Activated T-helper 17 cell treated with anti-CD3 and anti-CD28 coated beads, Interleukin-2, amount 50 U/mL, for 72 hours (primary cell): ENCODE data around the gene GDAP1L1. TPM values are rescaled to one million over a fixed set of nuclear protein-coding genes. Genes with fewer than 3 reads are reported as not detected.
A peak's percentile ranks its signal among the peaks of the same experiment; 100 is the strongest.

Source experiments
- ATAC-seq: fragments of 150-1000 bp; cut with Tn5 transposase; replicated peaks from 2 replicates; pipeline ENCODE4 v1.10.0; 2021; ENCODE audit warnings: mild to moderate bottlenecking, moderate library complexity
- H3K27ac Mint-ChIP-seq: one replicate; pipeline ENCODE4 v1.8.0; 2022; ENCODE audit warnings: mixed read lengths
- H3K27me3 Mint-ChIP-seq: one replicate; pipeline ENCODE4 v1.8.0; 2022; ENCODE audit warnings: mixed read lengths
- H3K36me3 Mint-ChIP-seq: one replicate; pipeline ENCODE4 v1.8.0; 2022; ENCODE audit warnings: low read depth, mild to moderate bottlenecking, mixed read lengths
- H3K4me1 Mint-ChIP-seq: one replicate; pipeline ENCODE4 v1.8.0; 2022; ENCODE audit warnings: mixed read lengths
- H3K4me3 Mint-ChIP-seq: one replicate; pipeline ENCODE4 v1.8.0; 2022; ENCODE audit warnings: mild to moderate bottlenecking, mixed read lengths
- H3K9me3 Mint-ChIP-seq: one replicate; pipeline ENCODE4 v1.8.0; 2022; ENCODE audit warnings: mixed read lengths
- total RNA-seq, 2 donors: library from RNA; stranded (reverse); gene quantifications; one replicate each; pipeline ENCODE4 v1.2.3, GENCODE V29; 2022

GDAP1L1 gene
- not detected for total RNA-seq

- no peak for ATAC-seq
- Mint-ChIP-seq H3K36me3 (no peaks in the 10 kb centered on the region), H3K4me1 (peaks cover 3% of the 10 kb centered on the region), H3K9me3 (no peaks in the 10 kb centered on the region), H3K27ac (no peak within 1 kb of the TSS), H3K27me3 (peaks cover 5% of the 10 kb centered on the region), H3K4me3 (no peak within 1 kb of the TSS)
Observed at GRCh38 chr20:44247131-44247571, at the start of gene GDAP1L1. Gene GDAP1L1, plus strand, starts transcription at chr20:44247308. Its CDS starts 27 bp downstream, at chr20:44247335.

- Mint-ChIP-seq H3K9me3 (no peaks in the 10 kb centered on the region), H3K4me1 (peaks cover 26% of the 10 kb centered on the region), H3K36me3 (peaks cover 82% of the 10 kb centered on the region), H3K4me3 (peak overlapping the region; percentile 36), H3K27me3 (no peaks in the 10 kb centered on the region), H3K27ac (peak overlapping the region; percentile 63)
- ATAC-seq = peak; percentile 98
Observed at GRCh38 chr20:44198872-44199271, 48.2 kb upstream of the GDAP1L1 start.

- no peak for ATAC-seq
- H3K27ac Mint-ChIP-seq = peak overlapping the region; percentile 63
- H3K27me3 Mint-ChIP-seq = no peaks in the 10 kb centered on the region
- no peaks in the 10 kb centered on the region for H3K9me3 Mint-ChIP-seq
- H3K4me3 Mint-ChIP-seq = no peak overlapping the region
- H3K36me3 Mint-ChIP-seq = peaks cover 92% of the 10 kb centered on the region
- peaks cover 26% of the 10 kb centered on the region for H3K4me1 Mint-ChIP-seq
Observed at GRCh38 chr20:44199877-44200276, 47.2 kb upstream of the GDAP1L1 start.

GRCh38 chr20:44200371-44200770 lies 46.7 kb upstream of the GDAP1L1 start:
- no peaks in the 10 kb centered on the region for H3K27me3 Mint-ChIP-seq
- peaks cover 96% of the 10 kb centered on the region for H3K36me3 Mint-ChIP-seq
- H3K4me1 Mint-ChIP-seq = peaks cover 26% of the 10 kb centered on the region
- no peaks in the 10 kb centered on the region for H3K9me3 Mint-ChIP-seq
- peak overlapping the region; percentile 63 for H3K27ac Mint-ChIP-seq
- H3K4me3 Mint-ChIP-seq = no peak overlapping the region
- ATAC-seq = no peak

GRCh38 chr20:44200983-44201382 lies 46.1 kb upstream of the GDAP1L1 start:
- Mint-ChIP-seq H3K9me3 (no peaks in the 10 kb centered on the region), H3K4me3 (no peak overlapping the region), H3K36me3 (peaks cover 96% of the 10 kb centered on the region), H3K27me3 (no peaks in the 10 kb centered on the region), H3K4me1 (peaks cover 26% of the 10 kb centered on the region), H3K27ac (peak overlapping the region; percentile 63)
- ATAC-seq = no peak

- no peak for ATAC-seq
- Mint-ChIP-seq H3K9me3 (no peaks in the 10 kb centered on the region), H3K36me3 (peaks cover 93% of the 10 kb centered on the region), H3K27ac (no peak overlapping the region), H3K4me3 (no peak overlapping the region), H3K27me3 (no peaks in the 10 kb centered on the region), H3K4me1 (peaks cover 39% of the 10 kb centered on the region)
Observed at GRCh38 chr20:44203161-44203560, 43.9 kb upstream of the GDAP1L1 start.

GRCh38 chr20:44204156-44204831 lies 42.8 kb upstream of the GDAP1L1 start:
- H3K4me3 Mint-ChIP-seq = no peak overlapping the region
- ATAC-seq = peak; percentile 79
- no peak overlapping the region for H3K27ac Mint-ChIP-seq
- peaks cover 43% of the 10 kb centered on the region for H3K4me1 Mint-ChIP-seq
- peaks cover 96% of the 10 kb centered on the region for H3K36me3 Mint-ChIP-seq
- no peaks in the 10 kb centered on the region for H3K27me3 Mint-ChIP-seq
- no peaks in the 10 kb centered on the region for H3K9me3 Mint-ChIP-seq

GRCh38 chr20:44204832-44205215 lies 42.3 kb upstream of the GDAP1L1 start:
- Mint-ChIP-seq H3K27me3 (no peaks in the 10 kb centered on the region), H3K27ac (no peak overlapping the region), H3K4me3 (no peak overlapping the region), H3K4me1 (peaks cover 43% of the 10 kb centered on the region), H3K36me3 (peaks cover 96% of the 10 kb centered on the region), H3K9me3 (no peaks in the 10 kb centered on the region)
- no peak for ATAC-seq

- no peaks in the 10 kb centered on the region for H3K27me3 Mint-ChIP-seq
- H3K27ac Mint-ChIP-seq = peak overlapping the region; percentile 56
- peaks cover 95% of the 10 kb centered on the region for H3K36me3 Mint-ChIP-seq
- no peaks in the 10 kb centered on the region for H3K9me3 Mint-ChIP-seq
- H3K4me1 Mint-ChIP-seq = peaks cover 34% of the 10 kb centered on the region
- no peak for ATAC-seq
- no peak overlapping the region for H3K4me3 Mint-ChIP-seq
Observed at GRCh38 chr20:44206132-44206531, 41.0 kb upstream of the GDAP1L1 start.

- Mint-ChIP-seq H3K27ac (peak overlapping the region; percentile 28), H3K4me1 (peaks cover 35% of the 10 kb centered on the region), H3K27me3 (no peaks in the 10 kb centered on the region), H3K4me3 (peak overlapping the region; percentile 90), H3K36me3 (peaks cover 84% of the 10 kb centered on the region), H3K9me3 (no peaks in the 10 kb centered on the region)
- no peak for ATAC-seq
Observed at GRCh38 chr20:44207126-44207723, 39.9 kb upstream of the GDAP1L1 start.

GRCh38 chr20:44208165-44208564 lies 38.9 kb upstream of the GDAP1L1 start:
- no peak for ATAC-seq
- Mint-ChIP-seq H3K9me3 (no peaks in the 10 kb centered on the region), H3K36me3 (peaks cover 75% of the 10 kb centered on the region), H3K4me1 (peaks cover 35% of the 10 kb centered on the region), H3K27me3 (no peaks in the 10 kb centered on the region), H3K4me3 (peak overlapping the region; percentile 90), H3K27ac (peak overlapping the region; percentile 94)

- peaks cover 35% of the 10 kb centered on the region for H3K4me1 Mint-ChIP-seq
- H3K9me3 Mint-ChIP-seq = no peaks in the 10 kb centered on the region
- no peaks in the 10 kb centered on the region for H3K27me3 Mint-ChIP-seq
- peak overlapping the region; percentile 94 for H3K27ac Mint-ChIP-seq
- peak overlapping the region; percentile 90 for H3K4me3 Mint-ChIP-seq
- ATAC-seq = no peak
- peaks cover 69% of the 10 kb centered on the region for H3K36me3 Mint-ChIP-seq
Observed at GRCh38 chr20:44208770-44209169, 38.3 kb upstream of the GDAP1L1 start.

- no peak for ATAC-seq
- Mint-ChIP-seq H3K9me3 (no peaks in the 10 kb centered on the region), H3K4me1 (peaks cover 36% of the 10 kb centered on the region), H3K27ac (peak overlapping the region; percentile 94), H3K36me3 (peaks cover 58% of the 10 kb centered on the region), H3K27me3 (no peaks in the 10 kb centered on the region), H3K4me3 (peak overlapping the region; percentile 90)
Observed at GRCh38 chr20:44209686-44210405, 37.3 kb upstream of the GDAP1L1 start.

GRCh38 chr20:44210406-44211176 lies 36.5 kb upstream of the GDAP1L1 start, which contains the start of gene OSER1:
Gene OSER1, minus strand, starts transcription at chr20:44210771. Its CDS starts 3,814 bp downstream, at chr20:44206957.
- Mint-ChIP-seq H3K4me3 (peak within 1 kb of the TSS; percentile 90), H3K9me3 (no peaks in the 10 kb centered on the region), H3K27ac (peak within 1 kb of the TSS; percentile 94), H3K27me3 (no peaks in the 10 kb centered on the region), H3K4me1 (peaks cover 41% of the 10 kb centered on the region), H3K36me3 (peaks cover 55% of the 10 kb centered on the region)
- peak; percentile 91 for ATAC-seq
